GM10847 (cell line): ENCODE data around the gene SSBP3.

ENCODE experiments used
- POLR2A ChIP-seq: IDR thresholded peaks from 2 replicates; pipeline ENCODE4 v1.6.1; 2011; ENCODE audit not compliant: insufficient read length; ENCODE audit errors: extremely low read depth

The SSBP3 gene

GRCh38 chr1:54406339-54407153, at the start of gene SSBP3:
SSBP3 (minus strand) TSS chr1:54406394.
- peak; percentile 72 for TF ChIP-seq POLR2A

GRCh38 chr1:54453509-54453908, 47.3 kb upstream of the SSBP3 start:
- TF ChIP-seq POLR2A = no peak

- TF ChIP-seq POLR2A = no peak
Measured at GRCh38 chr1:54453022-54453421, 46.8 kb upstream of the SSBP3 start.

DNA sequence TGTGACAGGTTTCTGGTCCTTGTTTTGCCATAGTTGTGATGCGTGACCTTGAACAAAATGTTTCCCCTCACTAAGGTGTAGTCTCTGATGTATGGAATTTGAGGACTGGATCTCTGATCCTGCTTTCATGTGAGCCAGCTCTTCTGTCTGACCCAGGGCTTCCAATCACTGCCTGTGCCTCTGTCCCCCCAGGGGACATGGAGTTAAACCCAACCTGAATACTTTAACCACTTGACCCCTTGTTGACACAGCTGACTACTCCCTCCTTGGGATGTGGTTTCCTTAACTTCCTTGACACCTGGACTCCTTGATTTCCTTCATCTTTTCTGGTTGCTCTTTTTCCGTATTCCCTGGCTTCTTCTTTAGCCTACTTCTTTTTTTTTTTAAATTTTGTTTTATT, 36.0 kb upstream of the SSBP3 start:
- TF ChIP-seq POLR2A = no peak

GRCh38 chr1:54439550-54440223, 33.5 kb upstream of the SSBP3 start:
- TF ChIP-seq POLR2A = no peak

DNA sequence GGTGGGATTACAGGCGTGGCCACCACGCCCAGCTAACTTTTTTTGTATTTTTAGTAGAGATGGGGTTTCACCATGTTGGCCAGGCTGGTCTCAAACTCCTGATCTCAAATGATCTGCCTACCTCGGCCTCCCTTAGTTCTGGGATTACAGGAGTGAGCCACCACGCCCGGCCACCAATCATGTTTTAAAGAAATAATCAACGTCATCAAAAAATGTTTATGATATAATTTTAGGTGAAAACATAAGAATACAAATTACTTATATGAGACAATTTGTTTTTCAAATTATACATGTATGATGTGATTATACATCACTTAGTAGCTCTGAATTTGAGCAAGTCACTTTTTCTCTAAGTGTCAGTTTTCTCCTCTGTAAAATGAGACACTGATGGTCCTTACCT, 31.6 kb upstream of the SSBP3 start:
- TF ChIP-seq POLR2A = no peak

GRCh38 chr1:54436826-54437225, 30.6 kb upstream of the SSBP3 start:
- no peak for TF ChIP-seq POLR2A

DNA sequence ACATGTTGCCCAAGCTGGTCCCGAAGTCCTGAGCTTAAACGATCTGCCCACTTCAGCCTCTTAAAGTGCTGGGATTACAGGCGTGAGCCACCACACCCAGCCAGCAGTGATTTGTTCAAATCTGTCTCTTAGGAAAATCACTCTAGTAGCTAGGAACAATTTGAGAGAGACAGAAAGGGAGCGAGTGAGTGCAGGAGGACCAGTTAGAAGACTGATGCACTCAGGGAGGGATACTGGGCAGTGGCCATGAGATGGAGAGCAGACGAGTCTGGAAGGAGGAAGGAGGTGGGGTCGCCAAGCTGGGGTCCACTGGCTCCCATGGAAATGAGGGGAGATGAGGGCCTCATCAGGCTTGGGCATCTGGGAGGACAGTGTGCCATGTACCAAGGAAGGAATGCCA, 23.6 kb upstream of the SSBP3 start:
- TF ChIP-seq POLR2A = no peak

GRCh38 chr1:54428837-54429518, 22.8 kb upstream of the SSBP3 start:
- TF ChIP-seq POLR2A = no peak

DNA sequence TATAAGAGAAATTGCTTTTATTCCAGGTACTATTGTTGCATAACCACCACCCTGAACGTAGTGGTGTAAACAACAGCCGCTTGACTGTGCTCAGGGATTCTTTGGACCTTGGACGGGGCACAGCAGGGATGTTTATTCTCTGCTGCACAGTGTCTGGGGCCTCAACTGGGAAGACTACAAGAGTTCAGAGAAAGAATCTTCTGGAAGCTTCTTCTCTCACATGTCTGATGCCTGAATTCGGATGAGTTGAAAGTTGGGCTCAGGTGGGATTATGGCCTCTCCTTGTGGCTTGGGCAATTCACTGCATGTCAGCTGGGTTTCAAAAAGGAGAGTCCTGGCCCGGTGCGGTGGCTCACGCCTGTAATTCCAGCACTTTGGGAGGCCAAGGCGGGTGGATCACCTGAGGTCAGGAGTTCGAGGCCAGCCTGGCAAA, 19.0 kb upstream of the SSBP3 start:
- TF ChIP-seq POLR2A = no peak

- no peak for TF ChIP-seq POLR2A
Measured at GRCh38 chr1:54424398-54424797, 18.2 kb upstream of the SSBP3 start.

DNA sequence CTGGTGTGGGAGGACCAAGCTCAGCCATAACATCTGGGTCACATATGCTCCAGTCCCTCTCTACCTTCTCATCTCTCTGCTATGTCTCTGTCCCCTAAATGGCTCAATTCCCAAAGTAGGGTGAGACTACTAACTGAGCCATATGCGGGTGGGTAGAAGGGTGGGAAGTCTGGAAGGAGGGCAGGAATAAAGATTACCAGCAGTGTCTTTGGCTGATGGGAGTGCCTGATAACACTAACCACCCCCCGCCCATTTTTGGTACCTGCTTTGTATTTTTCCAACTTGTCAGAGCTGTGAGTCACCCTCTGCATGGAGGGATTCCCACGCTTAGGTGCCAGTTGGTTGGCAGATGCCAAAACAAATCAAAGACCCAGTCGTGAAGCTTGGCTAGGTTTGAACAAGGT, 14.9 kb upstream of the SSBP3 start:
- no peak for TF ChIP-seq POLR2A

DNA sequence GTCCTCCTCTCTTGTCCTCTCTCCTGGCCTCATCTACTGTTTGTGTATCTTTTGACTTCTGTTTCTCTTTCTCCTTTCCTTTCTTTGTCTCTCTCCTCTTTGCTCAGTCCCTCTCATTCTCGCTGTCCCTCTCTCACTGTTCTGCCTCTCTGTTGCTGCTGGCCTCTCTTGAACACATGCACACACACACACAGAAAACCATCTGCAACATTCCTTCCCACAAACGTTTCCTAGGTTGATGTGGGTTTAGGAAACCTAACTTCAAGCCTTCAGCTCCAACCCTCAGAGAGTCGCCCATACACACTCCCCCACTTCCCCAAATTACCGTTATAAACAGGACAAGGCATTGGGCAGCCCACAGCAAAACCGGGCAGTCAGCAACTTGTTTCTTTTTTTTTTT, 10.9 kb upstream of the SSBP3 start:
- no peak for TF ChIP-seq POLR2A

DNA sequence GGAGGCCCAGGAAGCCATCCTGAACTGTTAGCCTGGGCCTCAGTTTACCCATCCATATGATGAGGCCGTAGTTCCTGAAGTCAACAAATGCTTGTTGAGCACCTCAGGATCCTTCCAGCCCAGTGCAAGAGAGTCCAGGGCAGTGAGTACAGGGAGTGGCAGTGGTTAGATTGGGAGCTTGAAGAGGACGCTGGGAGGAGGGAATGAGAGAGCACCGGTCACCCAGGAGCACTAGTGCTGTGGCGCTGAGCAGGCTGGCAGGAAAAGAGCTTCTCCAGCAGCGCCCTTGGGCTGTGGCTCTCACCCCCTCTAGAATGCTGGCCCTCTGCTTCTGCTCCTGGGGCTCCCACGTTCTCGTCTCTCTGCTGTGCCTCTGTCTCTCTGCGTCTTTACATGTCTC, 10.2 kb upstream of the SSBP3 start:
- no peak for TF ChIP-seq POLR2A

DNA sequence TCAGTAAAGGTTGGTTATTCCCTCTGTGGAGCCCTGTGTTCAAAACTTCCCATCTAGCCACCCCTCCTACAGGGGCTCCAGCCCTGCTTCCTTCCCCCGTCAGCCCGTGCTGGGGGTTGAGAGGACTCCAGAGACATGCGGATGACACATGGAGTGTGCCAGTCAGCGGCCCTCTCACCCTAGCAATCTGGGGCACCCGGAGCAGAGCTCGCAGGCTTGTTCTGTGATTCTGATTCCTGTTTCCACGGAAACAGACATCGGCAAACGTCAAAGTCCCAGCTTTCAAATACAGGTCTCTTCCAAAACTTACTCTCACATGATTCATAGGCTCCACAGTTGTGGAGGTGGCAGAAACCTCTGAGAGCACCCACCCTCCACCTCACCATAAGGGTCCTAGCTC, 9.8 kb upstream of the SSBP3 start:
- TF ChIP-seq POLR2A = no peak

- TF ChIP-seq POLR2A = no peak
Measured at GRCh38 chr1:54415533-54415932, 9.3 kb upstream of the SSBP3 start.
